Esophagus muscularis mucosa (tissue), 4 donors: Measurements from ENCODE around the gene ATRNL1.

Source experiments
- EP300 ChIP-seq: sonication (generic); formaldehyde crosslinking; IDR thresholded peaks from one replicate; pipeline ENCODE4 v1.6.1; 2017; ENCODE audit warnings: antibody characterized with exemption
- POLR2AphosphoS5 ChIP-seq, 2 donors: sonication (generic); formaldehyde crosslinking; IDR thresholded peaks; one replicate each; pipeline ENCODE4 v1.6.1; 2017; ENCODE audit warnings: antibody characterized with exemption in 2 of 2
- TF ChIP-seq, protein P1 (sequence below), 3 experiments: fragments of 200-600 bp in 2 of 3; fragments of 450-650 bp in 1 of 3; sonication (generic) in 2 of 3; IDR thresholded peaks; one replicate each; pipeline ENCODE4 v1.5.1; 2017 to 2019; ENCODE audit warnings: antibody characterized with exemption in 3 of 3, mild to moderate bottlenecking in 2 of 3, moderate library complexity in 1 of 3

GRCh38 chr10:115209133-115209532, 116.0 kb downstream of the ATRNL1 start:
- TF ChIP-seq EP300, result no peak
- TF ChIP-seq, protein P1, sequence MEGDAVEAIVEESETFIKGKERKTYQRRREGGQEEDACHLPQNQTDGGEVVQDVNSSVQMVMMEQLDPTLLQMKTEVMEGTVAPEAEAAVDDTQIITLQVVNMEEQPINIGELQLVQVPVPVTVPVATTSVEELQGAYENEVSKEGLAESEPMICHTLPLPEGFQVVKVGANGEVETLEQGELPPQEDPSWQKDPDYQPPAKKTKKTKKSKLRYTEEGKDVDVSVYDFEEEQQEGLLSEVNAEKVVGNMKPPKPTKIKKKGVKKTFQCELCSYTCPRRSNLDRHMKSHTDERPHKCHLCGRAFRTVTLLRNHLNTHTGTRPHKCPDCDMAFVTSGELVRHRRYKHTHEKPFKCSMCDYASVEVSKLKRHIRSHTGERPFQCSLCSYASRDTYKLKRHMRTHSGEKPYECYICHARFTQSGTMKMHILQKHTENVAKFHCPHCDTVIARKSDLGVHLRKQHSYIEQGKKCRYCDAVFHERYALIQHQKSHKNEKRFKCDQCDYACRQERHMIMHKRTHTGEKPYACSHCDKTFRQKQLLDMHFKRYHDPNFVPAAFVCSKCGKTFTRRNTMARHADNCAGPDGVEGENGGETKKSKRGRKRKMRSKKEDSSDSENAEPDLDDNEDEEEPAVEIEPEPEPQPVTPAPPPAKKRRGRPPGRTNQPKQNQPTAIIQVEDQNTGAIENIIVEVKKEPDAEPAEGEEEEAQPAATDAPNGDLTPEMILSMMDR (IDR thresholded peaks at IDR 0.05), result no peak
- no peak for TF ChIP-seq POLR2AphosphoS5 (IDR thresholded peaks at IDR 0.05)
